ENCODE measurements around the gene MRPL54.

The MRPL54 gene

GRCh38 chr19:3805859-3806258 lies 43.4 kb downstream of the MRPL54 start:
- ATAC-seq: no peak
- TF ChIP-seq ZNF8 (CRISPR knock-in tag; IDR thresholded peaks at IDR 0.05) (no peak), ZC3H10 (CRISPR knock-in tag; IDR thresholded peaks at IDR 0.05) (no peak), POU6F1 (CRISPR knock-in tag; IDR thresholded peaks at IDR 0.05; ENCODE audit: borderline replicate concordance, low read depth) (no peak), TSHZ2 (CRISPR knock-in tag; IDR thresholded peaks at IDR 0.05) (no peak), OSR1 (CRISPR knock-in tag; IDR thresholded peaks at IDR 0.05) (no peak), ZNF70 (CRISPR knock-in tag; IDR thresholded peaks at IDR 0.05) (no peak), PPARA (CRISPR knock-in tag; IDR thresholded peaks at IDR 0.05; ENCODE audit: borderline replicate concordance) (no peak), SNAI2 (CRISPR knock-in tag; IDR thresholded peaks at IDR 0.05) (no peak), PATZ1 (CRISPR knock-in tag; IDR thresholded peaks at IDR 0.05; ENCODE audit: borderline replicate concordance) (no peak), TOX (CRISPR knock-in tag; IDR thresholded peaks at IDR 0.05; ENCODE audit: borderline replicate concordance) (no peak), ZNF565 (CRISPR knock-in tag; conservative IDR thresholded peaks at IDR 0.05; ENCODE audit: low read depth) (no peak)

GRCh38 chr19:3807131-3807480 lies 44.6 kb downstream of the MRPL54 start:
- no peak for TF ChIP-seq TCF4 (CRISPR knock-in tag; IDR thresholded peaks at IDR 0.05; ENCODE audit: borderline replicate concordance)
- TF ChIP-seq CREB5 (CRISPR knock-in tag; IDR thresholded peaks at IDR 0.05; ENCODE audit: low read depth): no peak
- TF ChIP-seq SNAI2 (CRISPR knock-in tag; IDR thresholded peaks at IDR 0.05): no peak
- no peak for TF ChIP-seq ZNF70 (CRISPR knock-in tag; IDR thresholded peaks at IDR 0.05)
- TF ChIP-seq TOX (CRISPR knock-in tag; IDR thresholded peaks at IDR 0.05; ENCODE audit: borderline replicate concordance): no peak
- TF ChIP-seq ARNTL (CRISPR knock-in tag; IDR thresholded peaks at IDR 0.05; ENCODE audit: borderline replicate concordance, low read depth): no peak
- no peak for TF ChIP-seq TSHZ2 (CRISPR knock-in tag; IDR thresholded peaks at IDR 0.05)
- no peak for TF ChIP-seq BACH2 (CRISPR knock-in tag; IDR thresholded peaks at IDR 0.05; ENCODE audit: borderline replicate concordance)
- no peak for TF ChIP-seq GLIS3 (CRISPR knock-in tag; IDR thresholded peaks at IDR 0.05)
- TF ChIP-seq ZFP3 (CRISPR knock-in tag; IDR thresholded peaks at IDR 0.05): no peak
- no peak for TF ChIP-seq ZFP30 (CRISPR knock-in tag; IDR thresholded peaks at IDR 0.05)
- no peak for TF ChIP-seq PPARA (CRISPR knock-in tag; IDR thresholded peaks at IDR 0.05; ENCODE audit: borderline replicate concordance)
- TF ChIP-seq ISL1 (CRISPR knock-in tag; IDR thresholded peaks at IDR 0.05): no peak
- no peak for TF ChIP-seq RARB (CRISPR knock-in tag; IDR thresholded peaks at IDR 0.05)
- TF ChIP-seq ZC3H10 (CRISPR knock-in tag; IDR thresholded peaks at IDR 0.05): no peak
- TF ChIP-seq CSRNP3 (CRISPR knock-in tag; IDR thresholded peaks at IDR 0.05): no peak
- no peak for TF ChIP-seq CSDC2 (CRISPR knock-in tag; IDR thresholded peaks at IDR 0.05)
- no peak for ATAC-seq
